H1 (cell line): ENCODE results near the gene BBIP1. TPM values are rescaled to one million over a fixed set of nuclear protein-coding genes. Genes with fewer than 3 reads are reported as not detected.

Source experiments
- CTCF ChIA-PET: fragments of 300-600 bp; sonication (Branson Sonifier 250); formaldehyde crosslinking; loops from one replicate; lab custom pipeline; 2021; ENCODE audit not compliant: partially characterized antibody; lab: Charles Lee
- POLR2A ChIA-PET: fragments of 300-600 bp; sonication (Branson Sonifier 250); formaldehyde crosslinking; loops from one replicate; lab custom pipeline; 2021; ENCODE audit warnings: inconsistent platforms; ENCODE audit not compliant: partially characterized antibody; lab: Charles Lee
- DNase-seq, 2 experiments: peaks; one replicate each; pipeline versions ENCODE4 v3.0.0 to v3.0.0-alpha.2; 2010 to 2022; ENCODE audit warnings: low spot score in 2 of 2, low read depth in 1 of 2, mixed read lengths in 1 of 2
- FAIRE-seq: peaks from 2 replicates; lab custom pipeline; 2011; peaks lifted over from hg19 to GRCh38; lab: Jason Lieb, UNC
- H2AFZ ChIP-seq: 2 replicates; pipeline ENCODE4 v1.8.1; 2012; ENCODE audit warnings: low read length, inconsistent platforms
- H2AK5ac ChIP-seq: 2 replicates; pipeline ENCODE4 v1.6.1; 2013; ENCODE audit warnings: low read depth, low read length
- H2BK120ac ChIP-seq: replicated peaks from 2 replicates; pipeline ENCODE3; 2013; ENCODE audit warnings: low read depth, low read length, inconsistent platforms
- H2BK12ac ChIP-seq: 2 replicates; pipeline ENCODE4 v1.6.1; 2013; ENCODE audit warnings: low read depth, low read length
- H2BK15ac ChIP-seq: 2 replicates; pipeline ENCODE4 v1.6.1; 2013; ENCODE audit warnings: low read length
- H2BK20ac ChIP-seq: 2 replicates; pipeline ENCODE4 v1.6.1; 2013; ENCODE audit warnings: low read length
- H2BK5ac ChIP-seq: 2 replicates; pipeline ENCODE4 v1.6.1; 2013; ENCODE audit warnings: low read depth, low read length
- H3K14ac ChIP-seq: 2 replicates; pipeline ENCODE4 v1.6.1; 2013; ENCODE audit warnings: inconsistent platforms; ENCODE audit not compliant: insufficient read length
- H3K18ac ChIP-seq: 2 replicates; pipeline ENCODE4 v1.6.1; 2013; ENCODE audit warnings: low read length; ENCODE audit errors: extremely low read depth
- H3K23ac ChIP-seq: 2 replicates; pipeline ENCODE4 v1.6.1; 2013; ENCODE audit warnings: inconsistent platforms; ENCODE audit not compliant: insufficient read length
- H3K23me2 ChIP-seq: 2 replicates; pipeline ENCODE4 v1.6.1; 2013; ENCODE audit warnings: low read depth, low read length
- H3K27ac ChIP-seq: 2 replicates; pipeline ENCODE4 v1.6.1; 2011; ENCODE audit warnings: low read depth, low read length, inconsistent platforms
- H3K27me3 ChIP-seq, 4 experiments: replicated peaks in 1 of 4; 1 replicate in 1 of 4; 2 replicates in 3 of 4; pipeline versions ENCODE4 v1.6.1 to v1.8.1; 2011 to 2013; ENCODE audit warnings: low read length in 3 of 4, mild to moderate bottlenecking in 3 of 4, inconsistent platforms in 2 of 4, mixed read lengths in 2 of 4, moderate library complexity in 1 of 4; ENCODE audit not compliant: control insufficient read depth in 3 of 4, insufficient read depth in 3 of 4; ENCODE audit errors: extremely low read depth in 1 of 4
- H3K36me3 ChIP-seq, 4 experiments: 2 replicates each; pipeline versions ENCODE4 v1.6.1 to v1.8.1; 2011 to 2013; ENCODE audit warnings: mild to moderate bottlenecking in 4 of 4, low read length in 3 of 4, moderate library complexity in 2 of 4, control low read depth in 1 of 4, inconsistent platforms in 1 of 4; ENCODE audit not compliant: insufficient read depth in 4 of 4, control insufficient read depth in 2 of 4
- H3K4ac ChIP-seq: replicated peaks from 2 replicates; pipeline ENCODE3; 2013; ENCODE audit warnings: low read length, low read depth, mixed read lengths, inconsistent platforms; ENCODE audit not compliant: insufficient read length
- H3K4me1 ChIP-seq, 4 experiments: replicated peaks in 1 of 4; 1 replicate in 1 of 4; 2 replicates in 3 of 4; pipeline versions ENCODE4 v1.6.1 to v1.8.1; 2011 to 2013; ENCODE audit warnings: low read length in 3 of 4, inconsistent platforms in 2 of 4, mixed read lengths in 1 of 4; ENCODE audit not compliant: insufficient read depth in 4 of 4, control insufficient read depth in 3 of 4
- H3K4me2 ChIP-seq, 2 experiments: 2 replicates each; pipeline versions ENCODE4 v1.6.1 to v1.8.1; 2011 to 2013; ENCODE audit warnings: low read depth in 2 of 2, low read length in 2 of 2, control low read depth in 1 of 2, inconsistent platforms in 1 of 2, mild to moderate bottlenecking in 1 of 2; ENCODE audit not compliant: insufficient read depth in 1 of 2
- H3K4me3 ChIP-seq, 4 experiments: fragments of 200-600, 300-600 bp in 1 of 4; sonication (generic), shearing (Covaris generic), sonication (Bioruptor Twin) in 1 of 4; 2 replicates each; pipeline versions ENCODE4 v1.5.1 to v1.8.1; 2011 to 2016; ENCODE audit warnings: low read length in 4 of 4, low read depth in 3 of 4, control low read depth in 2 of 4, inconsistent platforms in 2 of 4, mild to moderate bottlenecking in 2 of 4, mixed read lengths in 1 of 4, moderate library complexity in 1 of 4; ENCODE audit not compliant: insufficient read depth in 2 of 4; ENCODE audit errors: extremely low read depth in 1 of 4
- H3K56ac ChIP-seq: replicated peaks from 2 replicates; pipeline ENCODE3; 2013; ENCODE audit warnings: low read depth, mild to moderate bottlenecking, mixed read lengths, low read length, inconsistent platforms; ENCODE audit not compliant: insufficient read length
- H3K79me1 ChIP-seq: 2 replicates; pipeline ENCODE4 v1.6.1; 2013; ENCODE audit warnings: low read depth, low read length, control low read depth
- H3K79me2 ChIP-seq, 2 experiments: 2 replicates each; pipeline versions ENCODE4 v1.6.1 to v1.8.1; 2012 to 2013; ENCODE audit warnings: low read length in 2 of 2, mild to moderate bottlenecking in 2 of 2, inconsistent platforms in 1 of 2; ENCODE audit not compliant: insufficient read depth in 2 of 2, control insufficient read depth in 1 of 2
- H3K9ac ChIP-seq, 4 experiments: replicated peaks in 1 of 4; 1 replicate in 1 of 4; 2 replicates in 3 of 4; pipeline versions ENCODE4 v1.6.1 to v1.8.1; 2011 to 2013; ENCODE audit warnings: low read depth in 3 of 4, low read length in 3 of 4, control low read depth in 2 of 4, mild to moderate bottlenecking in 2 of 4, moderate library complexity in 2 of 4, inconsistent platforms in 1 of 4; ENCODE audit errors: extremely low read depth in 1 of 4
- H3K9me3 ChIP-seq, 2 experiments: 2 replicates each; pipeline versions ENCODE4 v1.6.1 to v1.8.1; 2012 to 2013; ENCODE audit warnings: mild to moderate bottlenecking in 2 of 2, moderate library complexity in 2 of 2, control low read depth in 1 of 2, inconsistent platforms in 1 of 2, low read depth in 1 of 2, low read length in 1 of 2, mixed read lengths in 1 of 2; ENCODE audit not compliant: insufficient read depth in 2 of 2
- H4K20me1 ChIP-seq, 2 experiments: replicated peaks in 1 of 2; 2 replicates each; pipeline versions ENCODE3 to v1.8.1; 2011 to 2013; ENCODE audit warnings: inconsistent platforms in 2 of 2, low read length in 2 of 2, mild to moderate bottlenecking in 1 of 2; ENCODE audit not compliant: insufficient read depth in 2 of 2, control insufficient read depth in 1 of 2
- H4K5ac ChIP-seq: 2 replicates; pipeline ENCODE4 v1.6.1; 2013; ENCODE audit warnings: low read length, low read depth, mixed read lengths, inconsistent platforms; ENCODE audit not compliant: insufficient read length
- H4K8ac ChIP-seq: 2 replicates; pipeline ENCODE4 v1.8.0; 2013; ENCODE audit warnings: mild to moderate bottlenecking, moderate library complexity, low read length, inconsistent platforms; ENCODE audit not compliant: insufficient read depth; ENCODE audit errors: extremely low read depth
- H4K91ac ChIP-seq: replicated peaks from 2 replicates; pipeline ENCODE3; 2013; ENCODE audit warnings: low read length, mixed read lengths, inconsistent platforms; ENCODE audit not compliant: insufficient read length
- BACH1 ChIP-seq: IDR thresholded peaks from 2 replicates; pipeline ENCODE4 v1.6.1; 2012; ENCODE audit warnings: low read length, improper control_type of control experiment
- CTCF ChIP-seq, 3 experiments: IDR thresholded peaks; 1 replicate in 2 of 3; 2 replicates in 1 of 3; pipeline versions ENCODE4 v1.5.1 to v1.6.1; 2011; ENCODE audit warnings: low read length in 3 of 3, mild to moderate bottlenecking in 3 of 3, inconsistent platforms in 2 of 3, low read depth in 1 of 3, moderate library complexity in 1 of 3; ENCODE audit not compliant: insufficient read depth in 1 of 3; ENCODE audit errors: control extremely low read depth in 1 of 3
- KDM1A ChIP-seq: fragments of 200-600, 300-600 bp; sonication (generic); IDR thresholded peaks from 2 replicates; pipeline ENCODE4 v1.7.1; 2016; ENCODE audit warnings: mild to moderate bottlenecking, low read length, borderline replicate concordance
- SUZ12 ChIP-seq: fragments of 200-600 bp; sonication (generic); IDR thresholded peaks from 2 replicates; pipeline ENCODE4 v1.6.1; 2012; ENCODE audit warnings: mild to moderate bottlenecking, inconsistent platforms, low read length, moderate library complexity, mixed read lengths
- ZNF274 ChIP-seq: IDR thresholded peaks from 2 replicates; pipeline ENCODE4 v1.7.0; 2012; ENCODE audit warnings: low read length, borderline replicate concordance; ENCODE audit errors: extremely low read depth
- polyA plus RNA-seq, 7 experiments: library from polyadenylated mRNA; depleted of rRNA in 3 of 7; stranded (reverse) in 5 of 7; unstranded in 2 of 7; fragments of >200 nt in 5 of 7; fragments of 200-250 nt in 2 of 7; gene quantifications; 1 replicate in 5 of 7; 2 replicates in 1 of 7; 4 replicates in 1 of 7; pipeline versions ENCODE4 v1.2.1 to v1.2.3, GENCODE V29; 2011 to 2013; ENCODE audit warnings: missing spikeins in 2 of 7, mixed read lengths in 2 of 7
- total RNA-seq: library from RNA; stranded (reverse); fragmentation: NEBNext Ultra II Directional; extraction: Animal tissue kit (Norgen Biotek cat#: 25700); gene quantifications from 2 replicates; pipeline ENCODE4 v1.2.1, GENCODE V29; 2021

BBIP1 gene
- total and polyA plus RNA-seq, 2 of the 8 experiments (the other 6 are each of a cell fraction or from before 2014, with no cell fraction given) = 8.8 to 19.6 TPM

- H3K18ac ChIP-seq = no peak overlapping the region
Measured at GRCh38 chr10:110898391-110898790, 20.6 kb downstream of the BBIP1 start.

More at GRCh38 chr10:110898391-110898790, 20.6 kb downstream of the BBIP1 start:
- Histone ChIP-seq H2AFZ (no peak overlapping the region), H3K27me3 (no peaks in the 10 kb centered on the region), H3K9ac (no peak overlapping the region), H4K8ac (no peak overlapping the region), H2BK5ac (no peak overlapping the region), H2BK120ac (no peak overlapping the region), H3K79me1 (no peaks in the 10 kb centered on the region), H3K79me2 (no peaks in the 10 kb centered on the region), H3K23me2 (no peaks in the 10 kb centered on the region), H3K56ac (no peak overlapping the region), H3K4me1 (no peaks in the 10 kb centered on the region), H3K27ac (no peak overlapping the region), H3K4me3 (no peak overlapping the region), H2BK15ac (no peak overlapping the region), H4K5ac (no peak overlapping the region), H3K36me3 (peaks cover 0 to 17% (median 0%) of the 10 kb centered on the region in 4 experiments; a peak in 2 of 8 replicates), H3K23ac (no peak overlapping the region), H3K14ac (no peak overlapping the region), H3K4me2 (no peak overlapping the region), H2BK20ac (no peak overlapping the region), H2BK12ac (no peak overlapping the region), H3K9me3 (no peaks in the 10 kb centered on the region), H4K91ac (no peak overlapping the region), H4K20me1 (peaks cover 0 to 3% of the 10 kb centered on the region in 2 experiments), H3K4ac (no peak overlapping the region), H2AK5ac (no peak overlapping the region)
- ChIA-PET CTCF (interaction anchor here (0.6 to 3.4 kb wide), 3 partner anchors 48 to 154 kb away, joined by 3 to 22 read pairs (median 3); no protein-coding TSS in a partner anchor), POLR2A (interaction anchor here (0.7 kb wide), 1 partner anchor 62 kb away, joined by 3 read pairs; no protein-coding TSS in a partner anchor)
- FAIRE-seq (no peak), DNase-seq (no peak)
- no peak for TF ChIP-seq KDM1A
- no peak for TF ChIP-seq BACH1
- no peak for TF ChIP-seq SUZ12
- no peak for TF ChIP-seq ZNF274
- TF ChIP-seq CTCF (IDR thresholded peaks at IDR 0.05; ENCODE audit: control extremely low read depth in 1 of 3, insufficient read depth in 1 of 3, low read depth in 1 of 3, low read length in 3 of 3) = no peak
